VCaP (cell line): ENCODE results near the gene SYNPO2.
"Not testable (repeated sequence)": the region's sequence is repeated elsewhere in the genome, so short reads cannot be mapped to it uniquely, and the experiment has no call there.

Source experiments
- H3K27ac ChIP-seq: fragments of 450-650 bp; 2 replicates; pipeline ENCODE4 v1.5.1; 2017
- CTCF ChIP-seq: fragments of 450-650 bp; conservative IDR thresholded peaks from 2 replicates; pipeline ENCODE4 v1.5.1; 2017; ENCODE audit warnings: mild to moderate bottlenecking, moderate library complexity

SYNPO2 gene

GRCh38 chr4:119057417-119057816 lies 168.8 kb downstream of the SYNPO2 start:
- H3K27ac ChIP-seq: no peak overlapping the region
- no peak for TF ChIP-seq CTCF

GRCh38 chr4:119059221-119059620 lies 170.6 kb downstream of the SYNPO2 start:
- no peak for TF ChIP-seq CTCF
- H3K27ac ChIP-seq: no peak overlapping the region

- H3K27ac ChIP-seq: not testable (repeated sequence)
These were observed 178.5 kb downstream of the SYNPO2 start for GRCh38 chr4:119067125-119067524.

- H3K27ac ChIP-seq: not testable (repeated sequence)
These were observed 179.2 kb downstream of the SYNPO2 start for GRCh38 chr4:119067670-119068360.

GRCh38 chr4:119068529-119068962 lies 179.9 kb downstream of the SYNPO2 start:
- H3K27ac ChIP-seq: no peak overlapping the region
- no peak for TF ChIP-seq CTCF

- TF ChIP-seq CTCF: no peak
- H3K27ac ChIP-seq: no peak overlapping the region
These were observed 181.6 kb downstream of the SYNPO2 start for GRCh38 chr4:119070301-119070700.

GRCh38 chr4:119080721-119081541 lies 192.3 kb downstream of the SYNPO2 start:
- peak overlapping the region; percentile 26 for H3K27ac ChIP-seq
- no peak for TF ChIP-seq CTCF

- H3K27ac ChIP-seq: peak overlapping the region; percentile 26; the same call in 1 of the 2 replicates
These were observed 192.8 kb downstream of the SYNPO2 start for GRCh38 chr4:119081542-119081859.

More at GRCh38 chr4:119081542-119081859, 192.8 kb downstream of the SYNPO2 start:
- no peak for TF ChIP-seq CTCF
